ENCODE results near the gene CADM3. TPM values are rescaled to one million over a fixed set of nuclear protein-coding genes. Genes with fewer than 3 reads are reported as not detected.
A peak's percentile ranks its signal among the peaks of the same experiment; 100 is the strongest.

The CADM3 gene
- total and polyA plus RNA-seq, 2 donors (not counting 3 experiments of a cell fraction or from before 2014, with no cell fraction given): 2.7 to 6.0 TPM

GRCh38 chr1:159142391-159142663 is 29.1 kb upstream of the CADM3 start:
- H3K79me2 ChIP-seq (ENCODE audit: control insufficient read depth, insufficient read depth, low read length): no peaks in the 10 kb centered on the region
- H3K4me2 ChIP-seq (ENCODE audit: insufficient read depth, low read length): peak overlapping the region; percentile 53
- H3K9ac ChIP-seq (replicated peaks; ENCODE audit: extremely low read depth, insufficient read depth, low read length): no peak overlapping the region
- no peak overlapping the region for H3K4me3 ChIP-seq (replicated peaks in 1 of 3; ENCODE audit: insufficient read depth in 1 of 3, low read depth in 1 of 3, low read length in 3 of 3)
- no peaks in the 10 kb centered on the region for H3K36me3 ChIP-seq (ENCODE audit: control insufficient read depth in 2 of 2, extremely low read depth in 1 of 2, insufficient read depth in 2 of 2, low read length in 2 of 2)
- peaks cover 5% of the 10 kb centered on the region for H3K4me1 ChIP-seq (ENCODE audit: control insufficient read depth, extremely low read depth, insufficient read depth, low read length)
- no peaks in the 10 kb centered on the region for H3K9me3 ChIP-seq (replicated peaks; ENCODE audit: control insufficient read depth, insufficient read depth, low read length)
- no peak for TF ChIP-seq EZH2 (IDR thresholded peaks at IDR 0.05; ENCODE audit: borderline replicate concordance, low read depth, low read length, severe bottlenecking)
- TF ChIP-seq JUN (IDR thresholded peaks at IDR 0.05; ENCODE audit: borderline replicate concordance, insufficient read depth, insufficient read length, low read depth): no peak
- TF ChIP-seq POLR2A (IDR thresholded peaks at IDR 0.05; ENCODE audit: low read depth, low read length): no peak
- no peak for TF ChIP-seq FOS (IDR thresholded peaks at IDR 0.05; ENCODE audit: borderline replicate concordance, insufficient read depth, low read length)
- H4K20me1 ChIP-seq (replicated peaks; ENCODE audit: control insufficient read depth, extremely low read depth, insufficient read depth, low read length): no peaks in the 10 kb centered on the region
- intact Hi-C loops (cut with micrococcal nuclease): no loop called here
- CTCF ChIA-PET: interaction anchor here (0.6 to 3.7 kb wide), 10 partner anchors 9 to 889 kb away, joined by 3 to 26 read pairs (median 4); no protein-coding TSS in a partner anchor
- no TSS peak for BruUV-seq (replicated peaks)
- POLR2A ChIA-PET: no interaction called here
- no peak overlapping the region for H3K27ac ChIP-seq (ENCODE audit: insufficient read depth, low read depth, low read length)
- peaks cover 23 to 41% of the 10 kb centered on the region in 2 experiments for H3K27me3 ChIP-seq (ENCODE audit: control insufficient read depth in 2 of 2, insufficient read depth in 2 of 2, low read length in 2 of 2)
- FAIRE-seq: no peak
- no peak overlapping the region for H2AFZ ChIP-seq (ENCODE audit: low read depth, low read length)
- H3K9me1 ChIP-seq (replicated peaks; ENCODE audit: control insufficient read depth, extremely low read depth, insufficient read depth, low read length): no peaks in the 10 kb centered on the region
- no peak for DNase-seq (ENCODE audit: low read depth, low spot score)
- dilution Hi-C loops (cut with MboI; ENCODE audit: extremely low pct_ligation_motif_present, low sequenced_read_pairs): no loop called here

GRCh38 chr1:159142726-159143510 is 28.5 kb upstream of the CADM3 start:
- H3K9me1 ChIP-seq (replicated peaks; ENCODE audit: control insufficient read depth, extremely low read depth, insufficient read depth, low read length): no peaks in the 10 kb centered on the region
- H3K9ac ChIP-seq (replicated peaks; ENCODE audit: extremely low read depth, insufficient read depth, low read length): no peak overlapping the region
- H4K20me1 ChIP-seq (replicated peaks; ENCODE audit: control insufficient read depth, extremely low read depth, insufficient read depth, low read length): no peaks in the 10 kb centered on the region
- H2AFZ ChIP-seq (ENCODE audit: low read depth, low read length): no peak overlapping the region
- no peak for DNase-seq (ENCODE audit: low read depth, low spot score)
- TF ChIP-seq POLR2AphosphoS5 (IDR thresholded peaks at IDR 0.05; ENCODE audit: insufficient read depth, low read depth, low read length) (no peak), MAX (IDR thresholded peaks at IDR 0.05; ENCODE audit: insufficient read depth, insufficient read length) (no peak), EZH2 (IDR thresholded peaks at IDR 0.05; ENCODE audit: borderline replicate concordance, low read depth, low read length, severe bottlenecking) (no peak), MYC (IDR thresholded peaks at IDR 0.05; ENCODE audit: low read depth, low read length) (no peak), POLR2A (IDR thresholded peaks at IDR 0.05; ENCODE audit: low read depth, low read length) (no peak), JUN (IDR thresholded peaks at IDR 0.05; ENCODE audit: borderline replicate concordance, insufficient read depth, insufficient read length, low read depth) (no peak)
- intact Hi-C loops (cut with micrococcal nuclease): no loop called here
- no peak overlapping the region for H3K4me3 ChIP-seq (replicated peaks in 1 of 3; ENCODE audit: insufficient read depth in 1 of 3, low read depth in 1 of 3, low read length in 3 of 3)
- no peak overlapping the region for H3K4me2 ChIP-seq (ENCODE audit: insufficient read depth, low read length)
- no TSS peak for BruUV-seq (replicated peaks)
- dilution Hi-C loops (cut with MboI; ENCODE audit: extremely low pct_ligation_motif_present, low sequenced_read_pairs): no loop called here
- H3K4me1 ChIP-seq (ENCODE audit: control insufficient read depth, extremely low read depth, insufficient read depth, low read length): peaks cover 5% of the 10 kb centered on the region
- ChIA-PET POLR2A (no interaction called here), CTCF (interaction anchor here (1.1 to 3.7 kb wide), 9 partner anchors 10 to 888 kb away, joined by 3 to 26 read pairs (median 5); no protein-coding TSS in a partner anchor)
- no peaks in the 10 kb centered on the region for H3K36me3 ChIP-seq (ENCODE audit: control insufficient read depth in 2 of 2, extremely low read depth in 1 of 2, insufficient read depth in 2 of 2, low read length in 2 of 2)
- no peaks in the 10 kb centered on the region for H3K79me2 ChIP-seq (ENCODE audit: control insufficient read depth, insufficient read depth, low read length)
- H3K27me3 ChIP-seq (ENCODE audit: control insufficient read depth in 2 of 2, insufficient read depth in 2 of 2, low read length in 2 of 2): peaks cover 23 to 41% of the 10 kb centered on the region in 2 experiments
- no peak overlapping the region for H3K27ac ChIP-seq (ENCODE audit: insufficient read depth, low read depth, low read length)
- H3K9me3 ChIP-seq (replicated peaks; ENCODE audit: control insufficient read depth, insufficient read depth, low read length): no peaks in the 10 kb centered on the region
- no peak for FAIRE-seq
